HG02571 (cell line): ENCODE data around the gene ARSA.

Source experiments
- ATAC-seq: cut with Tn5 transposase; IDR thresholded peaks from one replicate; pipeline ENCODE4 v1.9.1; 2021; ENCODE audit warnings: mild to moderate bottlenecking, moderate library complexity; ENCODE audit not compliant: unreplicated experiment

ARSA gene

DNA sequence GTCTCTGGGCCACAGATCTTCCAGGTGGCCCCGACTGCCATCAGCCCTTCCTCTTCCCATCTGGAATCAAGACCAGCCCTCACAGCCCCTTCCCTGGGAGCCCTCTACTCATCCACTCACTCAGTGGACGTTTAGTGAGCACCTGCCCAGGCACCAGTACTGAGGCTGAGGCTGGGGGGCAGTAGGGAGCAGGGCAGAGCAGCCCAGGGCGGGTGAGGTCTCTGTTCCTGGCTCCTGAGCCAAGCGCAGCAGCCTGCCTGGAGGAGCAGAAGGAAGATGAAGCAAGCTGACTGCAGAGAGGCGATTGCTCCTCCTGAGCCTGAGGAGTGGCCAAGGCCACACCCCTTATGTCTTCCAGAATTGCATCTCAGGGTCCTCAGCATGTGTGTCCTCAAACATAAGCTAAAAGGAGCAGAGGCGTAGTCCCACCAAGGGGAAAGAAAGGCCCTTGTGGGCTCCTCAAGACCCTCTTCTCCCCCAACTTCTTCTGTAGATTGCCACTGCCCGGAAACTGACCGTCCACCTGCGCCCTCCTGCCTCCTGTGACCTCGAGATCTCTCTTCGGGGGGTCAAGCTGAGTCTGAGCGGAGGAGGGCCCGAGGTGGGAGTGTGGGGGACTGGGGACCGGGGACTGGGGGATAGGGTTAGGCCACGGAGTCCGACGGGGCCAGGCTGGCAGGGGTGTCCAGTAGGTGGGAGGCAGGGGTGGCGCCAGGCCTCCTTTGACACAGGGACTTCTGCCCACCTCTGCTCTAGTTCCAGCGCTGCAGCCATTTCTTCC is 21.6 kb downstream of the ARSA start:
- ATAC-seq, result no peak

DNA sequence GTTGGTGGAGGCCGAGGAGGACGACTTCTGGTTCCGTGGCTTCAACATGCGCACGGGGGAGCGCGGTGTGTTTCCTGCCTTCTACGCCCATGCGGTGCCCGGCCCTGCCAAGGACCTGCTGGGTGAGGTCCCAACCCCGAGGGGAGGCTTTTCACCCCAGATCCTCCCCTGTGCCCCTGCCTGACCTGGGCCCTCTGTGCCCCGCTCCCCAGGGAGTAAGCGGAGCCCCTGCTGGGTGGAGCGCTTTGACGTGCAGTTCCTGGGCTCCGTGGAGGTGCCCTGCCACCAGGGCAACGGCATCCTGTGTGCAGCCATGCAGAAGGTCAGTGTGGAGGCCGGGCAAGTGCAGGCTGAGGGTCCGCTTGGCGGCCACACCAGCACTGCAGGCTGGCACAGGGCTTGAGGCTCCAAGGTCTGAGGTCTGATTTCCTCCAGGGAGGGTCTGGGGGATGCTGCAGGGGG is 22.3 kb downstream of the ARSA start:
- ATAC-seq, result no peak

DNA sequence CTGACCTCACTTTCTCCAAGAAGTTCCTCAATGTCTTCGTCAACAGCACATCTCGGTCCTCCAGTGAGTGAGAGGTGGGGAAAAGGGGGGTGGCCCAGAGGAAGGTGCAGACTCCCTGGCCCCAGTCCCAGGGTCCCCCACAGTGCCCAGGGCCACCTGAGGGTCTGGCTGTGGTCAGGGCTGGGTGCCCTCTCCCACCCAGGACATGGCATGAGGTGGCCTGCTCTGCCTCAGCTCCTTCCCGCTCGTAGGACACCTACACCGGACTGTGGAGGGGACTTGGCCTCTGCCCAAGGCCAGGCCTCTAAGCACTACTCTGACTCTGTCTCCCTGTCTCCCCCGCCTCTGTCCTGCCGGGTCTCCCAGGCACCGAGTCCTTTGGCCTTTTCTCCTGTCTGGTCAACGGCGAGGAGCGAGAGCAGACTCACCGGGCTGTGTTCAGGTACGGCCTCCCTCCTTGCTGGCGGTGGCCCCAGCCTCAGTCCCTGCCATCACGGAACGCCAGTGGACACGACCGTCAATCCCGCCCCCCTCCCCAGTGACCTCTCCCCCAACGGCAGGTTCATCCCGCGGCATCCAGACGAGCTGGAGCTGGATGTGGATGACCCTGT is 22.8 kb downstream of the ARSA start:
- no peak for ATAC-seq

DNA sequence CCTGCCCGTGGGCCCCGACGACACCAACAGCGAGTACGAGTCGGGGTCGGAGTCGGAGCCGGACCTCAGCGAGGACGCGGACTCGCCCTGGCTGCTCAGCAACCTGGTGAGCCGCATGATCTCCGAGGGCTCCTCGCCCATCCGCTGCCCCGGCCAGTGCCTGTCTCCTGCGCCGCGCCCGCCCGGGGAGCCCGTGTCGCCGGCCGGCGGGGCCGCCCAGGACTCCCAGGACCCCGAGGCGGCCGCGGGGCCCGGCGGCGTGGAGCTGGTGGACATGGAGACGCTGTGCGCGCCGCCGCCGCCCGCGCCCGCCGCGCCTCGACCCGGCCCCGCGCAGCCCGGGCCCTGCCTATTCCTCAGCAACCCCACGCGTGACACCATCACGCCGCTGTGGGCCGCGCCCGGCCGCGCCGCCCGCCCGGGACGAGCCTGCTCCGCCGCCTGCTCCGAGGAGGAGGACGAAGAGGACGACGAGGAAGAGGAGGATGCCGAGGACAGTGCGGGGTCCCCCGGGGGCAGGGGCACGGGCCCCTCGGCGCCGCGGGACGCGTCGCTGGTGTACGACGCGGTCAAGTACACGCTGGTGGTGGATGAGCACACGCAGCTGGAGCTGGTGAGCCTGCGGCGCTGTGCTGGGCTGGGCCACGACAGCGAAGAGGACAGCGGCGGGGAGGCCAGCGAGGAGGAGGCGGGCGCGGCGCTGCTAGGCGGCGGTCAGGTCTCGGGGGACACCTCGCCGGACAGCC is 23.5 kb downstream of the ARSA start:
- ATAC-seq, result no peak

DNA sequence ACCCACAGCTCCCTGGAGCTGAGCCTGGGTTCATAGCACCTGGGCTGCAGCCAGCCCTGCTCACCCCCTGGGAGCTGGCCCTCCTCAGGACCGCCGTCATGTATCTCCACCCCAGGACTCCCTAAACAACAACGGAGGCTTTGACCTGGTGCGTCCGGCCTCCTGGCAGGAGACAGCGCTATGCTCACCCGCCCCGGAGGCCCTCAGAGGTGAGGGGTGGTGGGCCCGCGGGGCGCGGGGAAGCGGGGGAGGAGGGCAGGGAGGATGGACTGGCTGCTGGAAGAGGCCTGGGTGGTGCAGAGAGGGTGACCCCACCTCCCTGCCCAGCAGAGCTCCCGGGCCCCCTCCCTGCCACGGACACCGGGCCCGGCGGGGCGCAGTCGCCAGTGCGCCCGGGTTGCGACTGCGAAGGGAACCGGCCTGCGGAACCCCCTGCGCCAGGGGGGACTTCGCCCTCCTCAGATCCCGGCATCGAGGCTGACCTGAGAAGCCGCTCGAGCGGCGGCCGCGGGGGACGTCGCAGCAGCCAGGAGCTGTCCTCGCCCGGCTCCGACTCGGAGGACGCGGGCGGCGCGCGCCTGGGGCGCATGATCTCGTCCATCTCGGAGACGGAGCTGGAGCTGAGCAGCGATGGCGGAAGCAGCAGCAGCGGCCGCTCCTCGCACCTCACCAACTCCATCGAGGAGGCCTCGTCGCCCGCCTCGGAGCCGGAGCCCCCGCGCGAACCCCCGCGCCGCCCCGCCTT is 24.3 kb downstream of the ARSA start:
- ATAC-seq, result no peak

DNA sequence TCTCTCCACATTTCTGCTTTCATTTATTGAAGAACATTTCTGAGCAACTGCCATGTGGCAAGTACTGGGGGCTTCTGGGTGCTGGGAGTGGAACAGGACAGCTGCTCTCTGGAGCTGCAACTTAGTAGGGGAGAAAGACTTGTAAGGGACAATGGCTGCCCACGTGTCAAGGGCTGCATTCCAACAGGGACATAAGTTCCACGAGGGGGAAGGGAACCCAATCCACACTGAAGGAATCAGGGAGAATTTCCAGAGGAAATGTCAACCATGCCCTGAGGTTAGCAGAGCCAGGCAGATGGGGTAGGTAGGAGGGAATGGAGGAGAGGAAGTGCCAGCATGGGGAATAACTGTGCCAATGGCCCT is 25.6 kb downstream of the ARSA start:
- no peak for ATAC-seq

DNA sequence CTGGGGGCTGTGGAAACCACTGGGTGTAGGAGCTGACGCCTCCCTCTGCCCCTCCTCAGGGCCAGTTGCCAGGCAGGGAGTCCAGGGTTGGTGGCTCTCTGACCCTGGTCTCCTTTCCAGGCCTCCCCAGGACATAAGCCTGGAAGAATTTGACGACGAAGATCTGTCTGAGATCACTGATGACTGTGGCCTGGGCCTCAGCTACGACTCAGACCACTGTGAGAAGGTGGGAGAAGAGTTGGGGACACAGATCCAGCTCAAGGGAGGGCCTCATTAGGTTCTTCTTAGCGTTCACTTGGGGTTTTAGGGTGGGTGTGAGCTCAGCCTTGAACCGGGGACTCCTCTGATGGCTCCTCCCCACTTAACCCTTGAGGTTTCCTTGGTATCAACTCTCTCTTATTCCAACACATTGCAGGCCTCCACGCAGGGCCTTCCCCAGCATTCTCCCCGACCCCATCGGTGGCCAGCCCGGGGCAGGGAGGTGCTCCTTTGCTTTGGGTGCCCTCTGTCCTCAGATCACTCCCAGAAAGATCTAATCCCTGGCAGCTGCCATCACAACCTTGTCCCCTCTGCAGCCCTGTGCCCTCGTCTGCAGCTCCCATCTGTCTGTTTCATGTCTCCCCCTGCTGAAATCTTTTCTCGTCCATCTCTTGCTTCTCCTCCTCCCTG is 26.1 kb downstream of the ARSA start:
- ATAC-seq, result no peak

DNA sequence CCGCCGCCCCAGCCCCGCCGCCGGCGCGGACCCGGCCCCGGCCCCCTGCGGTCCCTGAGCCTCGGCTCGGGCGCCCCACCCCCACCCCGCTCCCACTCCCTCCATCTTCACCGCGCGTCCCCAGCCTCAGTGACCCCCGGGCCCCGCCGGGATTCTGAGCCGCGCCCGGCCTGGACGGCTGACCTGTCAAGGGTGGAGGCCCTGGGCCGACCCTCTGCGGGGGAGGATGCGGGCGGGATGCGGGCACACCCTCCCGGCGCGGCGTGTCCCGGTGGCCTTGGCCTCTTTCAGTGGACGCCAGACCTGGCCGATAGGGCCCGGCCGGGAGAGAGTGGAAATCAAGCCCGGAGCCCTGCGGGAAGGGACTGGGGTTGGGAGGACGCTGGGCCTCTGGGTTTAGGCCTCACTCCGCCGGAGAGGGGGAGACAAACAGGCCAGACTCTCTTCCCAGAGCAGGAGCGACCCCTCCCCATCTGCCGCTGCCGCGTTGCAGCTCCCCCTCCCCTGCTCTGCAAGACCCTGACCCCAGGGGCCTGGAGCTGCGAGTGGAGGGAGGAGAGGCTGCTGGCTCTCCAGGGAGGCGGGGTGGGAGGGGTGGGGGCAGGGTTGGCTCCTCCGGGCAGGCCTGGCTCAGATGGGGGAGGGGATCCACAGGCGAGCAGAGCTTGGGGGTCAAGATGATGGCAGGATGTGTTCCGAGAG is 26.8 kb downstream of the ARSA start:
- ATAC-seq, result no peak

DNA sequence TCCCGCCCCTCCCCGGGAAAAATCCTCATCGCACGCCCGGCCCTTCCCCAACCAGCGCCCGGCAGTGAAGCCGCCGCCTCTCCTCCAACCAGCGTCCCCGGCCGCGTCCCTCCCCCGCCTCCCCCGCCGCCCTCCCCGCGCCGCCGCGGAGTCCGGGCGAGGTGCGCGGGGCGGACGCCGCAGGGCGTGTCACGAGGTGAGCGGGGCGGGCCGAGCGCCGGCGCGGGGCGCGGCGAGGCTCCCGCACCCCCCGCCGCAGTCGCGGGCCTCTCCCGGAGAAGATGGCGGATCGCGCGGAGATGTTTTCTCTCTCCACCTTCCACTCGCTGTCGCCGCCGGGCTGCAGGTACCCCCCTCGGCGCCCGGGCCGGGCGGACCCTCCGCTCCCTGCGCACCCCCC is 27.4 kb downstream of the ARSA start, which contains the start of gene MAPK8IP2:
TSS of gene MAPK8IP2 (plus strand) at position 256 of the 400 bp plus-strand sequence. CDS start at position 282, 26 bp downstream.
- no peak for ATAC-seq

DNA sequence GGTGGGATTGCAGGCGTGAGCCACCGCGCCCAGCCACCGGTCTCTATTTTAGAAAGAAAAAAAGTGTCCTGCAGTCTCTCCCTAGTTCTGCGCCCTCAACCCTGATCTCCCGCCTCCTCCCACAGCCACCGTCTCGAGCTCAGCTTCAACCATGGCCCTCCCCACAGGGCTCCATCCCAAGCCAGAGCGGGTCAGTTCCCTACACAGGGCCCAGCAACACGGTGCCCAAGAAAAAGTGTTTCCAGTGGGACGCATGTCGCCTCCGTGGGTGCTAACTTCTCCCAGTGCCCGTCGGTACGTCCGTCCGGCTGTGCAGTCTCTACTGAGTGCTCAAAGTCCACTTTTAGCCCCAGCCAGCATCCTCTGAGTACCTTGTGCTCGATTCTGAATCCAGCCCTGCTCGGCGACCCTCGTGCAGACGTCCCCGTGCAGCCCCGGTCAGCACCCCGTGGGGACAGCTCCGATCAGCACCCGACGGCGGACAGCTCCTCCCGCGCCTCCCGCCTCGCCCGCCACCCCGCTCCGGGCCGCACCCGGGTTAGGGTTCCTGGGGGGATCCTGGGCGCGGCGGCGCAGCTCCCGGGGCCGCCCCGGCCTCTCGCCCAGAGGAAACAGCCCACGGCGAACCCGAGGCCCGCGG is 28.0 kb downstream of the ARSA start:
- no peak for ATAC-seq

DNA sequence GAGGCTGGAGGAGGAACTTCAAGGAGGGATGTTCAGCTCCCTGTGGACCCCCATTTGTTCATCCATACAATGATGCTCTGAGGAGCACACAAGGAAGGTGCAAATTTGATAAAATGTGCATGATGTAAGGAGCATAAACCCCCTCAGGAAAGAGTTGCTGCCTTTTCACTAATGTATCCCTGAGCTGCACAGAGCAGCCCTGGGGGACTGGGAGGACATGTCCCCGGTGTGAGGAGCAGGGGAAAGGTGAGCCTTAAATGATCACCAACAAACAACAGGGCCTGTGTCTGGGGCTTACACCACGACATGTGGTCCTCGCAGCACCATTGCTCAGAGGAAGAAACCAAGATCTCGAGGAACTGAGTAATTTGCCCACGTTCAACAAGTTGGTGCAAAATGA is 30.9 kb downstream of the ARSA start:
- no peak for ATAC-seq

DNA sequence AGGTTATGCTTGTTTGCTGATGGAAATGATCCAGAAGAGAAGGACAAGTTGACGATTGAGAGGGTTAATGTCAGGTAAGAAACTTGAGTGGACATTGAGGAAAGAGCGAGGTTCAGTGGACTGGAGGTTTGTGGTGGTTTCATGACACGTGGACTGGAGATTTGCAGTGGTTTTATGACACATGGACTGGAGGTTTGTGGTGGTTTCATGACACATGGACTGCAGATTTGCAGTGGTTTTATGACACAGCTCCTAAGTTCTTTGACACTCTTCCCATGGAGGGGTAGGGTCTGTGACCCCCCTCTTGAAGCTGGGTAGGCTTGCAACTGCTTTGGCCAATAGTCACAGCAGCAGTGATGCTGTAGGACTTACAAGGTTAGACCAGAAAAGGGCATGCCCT is 32.8 kb downstream of the ARSA start:
- no peak for ATAC-seq

DNA sequence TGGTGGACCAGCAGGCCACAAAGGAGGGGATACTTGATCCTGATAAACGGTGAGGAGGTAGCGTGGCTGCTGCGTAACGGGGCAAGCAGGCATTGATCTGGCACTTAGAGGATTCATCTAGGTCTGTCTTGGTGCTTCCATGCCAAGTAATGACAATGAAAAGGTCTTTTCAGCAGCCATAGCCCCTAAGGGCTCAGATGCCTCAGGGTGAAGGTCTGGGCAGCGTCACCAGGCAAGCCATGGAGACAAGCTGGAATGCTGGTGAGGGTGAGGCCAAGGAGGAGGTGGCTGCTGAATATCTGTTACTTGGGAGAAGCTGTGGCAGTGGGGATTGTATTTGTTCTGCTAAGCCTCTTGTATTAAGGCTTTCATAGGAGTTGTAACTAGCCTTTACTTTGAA is 40.5 kb downstream of the ARSA start:
- ATAC-seq, result no peak

DNA sequence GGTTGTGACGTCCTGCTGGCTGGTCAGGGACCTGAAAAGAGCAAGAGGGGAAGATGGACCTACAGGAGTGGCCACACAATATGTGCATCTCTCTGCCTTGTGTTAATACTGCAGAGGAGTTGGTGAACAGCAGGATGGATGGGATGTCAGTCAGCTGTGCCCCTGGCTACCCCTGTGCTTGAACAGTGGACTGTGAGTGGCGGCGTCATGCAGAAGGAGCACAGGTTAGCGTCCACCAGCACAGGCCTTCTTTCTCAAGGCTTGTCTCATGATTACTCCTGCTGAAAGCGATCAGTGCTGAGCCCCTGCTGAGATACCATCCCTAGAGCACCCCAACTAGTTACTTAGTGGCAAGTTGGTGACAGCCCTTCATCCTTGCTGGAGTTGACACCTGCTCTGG is 41.5 kb downstream of the ARSA start:
- ATAC-seq, result no peak

DNA sequence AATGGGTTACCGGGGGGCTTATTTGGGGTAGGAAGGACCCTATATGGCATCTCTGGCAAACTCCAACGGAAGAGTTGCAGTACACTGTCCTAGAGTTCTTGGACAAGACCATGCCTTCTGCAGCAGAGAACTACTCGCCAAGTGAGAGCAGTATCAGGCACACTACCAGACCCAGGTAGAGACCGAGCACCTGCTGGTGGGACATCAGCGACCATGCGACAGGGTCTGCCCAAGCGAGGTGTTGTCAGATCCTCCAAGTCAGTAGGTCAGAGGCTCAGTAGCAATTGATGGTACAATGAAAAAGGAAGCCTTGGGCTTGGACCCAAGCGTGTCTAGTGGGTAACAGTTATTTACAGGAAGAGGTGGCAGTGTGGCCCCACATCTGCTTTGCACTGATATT is 42.2 kb downstream of the ARSA start:
- no peak for ATAC-seq

DNA sequence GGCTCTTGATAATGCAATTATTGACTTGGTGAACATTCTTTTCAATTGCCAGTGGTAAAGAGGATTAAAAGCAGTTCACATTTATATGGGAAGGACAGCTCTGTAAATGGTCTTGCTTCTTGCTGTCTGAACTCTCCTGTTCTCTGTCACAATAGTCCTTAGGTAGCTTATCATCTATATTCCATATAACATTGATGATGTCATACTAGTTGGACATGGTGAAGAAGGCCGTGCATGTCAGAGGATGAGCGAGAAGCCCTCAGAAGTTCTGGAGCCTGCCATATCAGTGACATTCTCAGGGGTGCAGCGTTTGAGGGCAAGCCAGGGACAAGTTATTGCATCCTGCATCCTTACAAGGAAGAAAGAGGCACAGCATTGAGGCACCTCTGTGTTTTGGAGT is 42.7 kb downstream of the ARSA start:
- no peak for ATAC-seq

DNA sequence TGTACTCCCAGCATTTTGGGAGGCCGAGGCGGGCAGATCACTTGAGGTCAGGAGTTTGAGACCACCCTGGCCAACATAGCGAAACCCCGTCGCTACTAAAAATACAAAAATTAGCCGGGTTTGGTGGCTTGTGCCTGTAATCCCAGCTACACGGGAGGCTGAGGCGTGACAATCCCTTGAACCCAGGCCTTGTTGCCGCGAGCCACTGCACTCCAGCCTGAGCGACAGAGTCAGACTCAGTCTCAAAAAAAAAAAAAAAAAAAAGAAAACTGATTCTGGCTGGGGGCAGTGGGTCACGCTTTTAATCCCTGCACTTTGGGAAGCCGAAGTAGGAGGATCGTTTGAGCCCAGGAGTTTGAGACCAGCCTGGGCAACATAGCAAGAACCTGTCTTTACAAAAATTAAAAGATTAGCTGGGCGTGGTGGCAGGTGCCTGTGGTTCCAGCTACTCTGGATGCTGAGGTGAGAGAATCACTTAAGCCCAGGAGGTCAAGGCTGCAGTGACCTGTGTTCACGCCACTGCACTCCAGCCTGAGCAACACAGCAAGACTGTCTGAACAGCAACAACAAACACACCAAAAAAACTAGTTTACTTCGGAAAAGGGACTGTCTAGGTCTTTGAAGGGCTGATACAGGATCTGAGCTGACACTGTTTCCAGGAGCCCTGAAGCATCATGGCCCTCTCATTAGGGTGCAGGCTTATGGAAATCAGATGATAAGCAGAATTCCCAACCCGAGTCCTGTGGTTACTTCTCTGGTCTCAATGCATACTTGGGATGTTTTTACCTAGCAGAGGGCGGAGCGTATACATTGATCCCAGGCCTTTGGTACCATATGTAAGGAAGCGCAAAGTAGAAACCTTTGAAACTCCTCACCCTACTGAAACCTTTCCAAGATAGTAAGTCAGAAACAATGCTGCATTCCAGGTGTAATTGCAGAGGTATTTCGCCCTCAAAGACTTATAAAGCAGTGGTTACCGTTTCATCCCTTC is 43.6 kb downstream of the ARSA start:
- ATAC-seq, result no peak

DNA sequence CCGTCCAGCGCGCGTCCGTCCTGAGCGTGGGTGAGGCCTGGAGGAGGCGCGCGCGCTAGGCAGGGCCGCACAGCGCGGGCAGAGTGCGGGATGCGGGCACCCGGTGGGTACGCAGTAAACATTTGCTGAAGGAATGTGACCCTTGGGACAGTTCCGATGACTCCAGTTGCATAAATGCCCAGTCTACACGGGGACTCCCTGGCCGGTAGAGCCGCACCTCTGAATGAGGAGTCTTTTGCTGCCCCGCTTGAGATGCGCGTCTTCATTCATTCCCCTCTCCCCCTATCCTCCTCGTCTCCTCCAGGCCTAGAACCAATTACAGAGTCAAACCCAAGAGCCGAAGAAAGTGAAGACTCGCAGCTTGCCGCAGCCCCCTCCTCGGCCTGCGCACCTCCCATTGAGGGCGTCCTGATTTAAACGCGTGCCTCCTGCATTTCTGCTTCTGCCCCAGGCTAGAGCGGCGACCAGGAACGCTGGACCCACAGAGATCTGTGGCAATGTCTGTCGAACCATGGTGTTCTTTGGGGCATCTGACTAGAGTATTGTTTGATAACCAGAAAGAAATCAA is 44.6 kb downstream of the ARSA start:
- peak; percentile 17 for ATAC-seq
